Thyroid gland (tissue), 4 donors: ENCODE measurements around the gene RTL9.

Experiments used
- CTCF ChIP-seq, 6 experiments: fragments of 200-600 bp in 3 of 6; fragments of 450-650 bp in 3 of 6; sonication (generic) in 3 of 6; IDR thresholded peaks; one replicate each; pipeline ENCODE4 v1.5.1; 2016 to 2019; ENCODE audit warnings: antibody characterized with exemption in 6 of 6, mild to moderate bottlenecking in 2 of 6, inconsistent platforms in 1 of 6, moderate library complexity in 1 of 6
- POLR2A ChIP-seq, 2 donors: fragments of 450-650 bp; IDR thresholded peaks; one replicate each; pipeline ENCODE4 v1.6.1; 2017; ENCODE audit warnings: antibody characterized with exemption in 2 of 2, mild to moderate bottlenecking in 2 of 2, moderate library complexity in 1 of 2

- no peak for TF ChIP-seq CTCF (IDR thresholded peaks at IDR 0.05)
- no peak for TF ChIP-seq POLR2A (IDR thresholded peaks at IDR 0.05)
These were observed 37.6 kb upstream of the RTL9 start for GRCh38 chrX:110321081-110321480.
